Measurements from ENCODE around the gene SLC25A1.

The SLC25A1 gene

DNA sequence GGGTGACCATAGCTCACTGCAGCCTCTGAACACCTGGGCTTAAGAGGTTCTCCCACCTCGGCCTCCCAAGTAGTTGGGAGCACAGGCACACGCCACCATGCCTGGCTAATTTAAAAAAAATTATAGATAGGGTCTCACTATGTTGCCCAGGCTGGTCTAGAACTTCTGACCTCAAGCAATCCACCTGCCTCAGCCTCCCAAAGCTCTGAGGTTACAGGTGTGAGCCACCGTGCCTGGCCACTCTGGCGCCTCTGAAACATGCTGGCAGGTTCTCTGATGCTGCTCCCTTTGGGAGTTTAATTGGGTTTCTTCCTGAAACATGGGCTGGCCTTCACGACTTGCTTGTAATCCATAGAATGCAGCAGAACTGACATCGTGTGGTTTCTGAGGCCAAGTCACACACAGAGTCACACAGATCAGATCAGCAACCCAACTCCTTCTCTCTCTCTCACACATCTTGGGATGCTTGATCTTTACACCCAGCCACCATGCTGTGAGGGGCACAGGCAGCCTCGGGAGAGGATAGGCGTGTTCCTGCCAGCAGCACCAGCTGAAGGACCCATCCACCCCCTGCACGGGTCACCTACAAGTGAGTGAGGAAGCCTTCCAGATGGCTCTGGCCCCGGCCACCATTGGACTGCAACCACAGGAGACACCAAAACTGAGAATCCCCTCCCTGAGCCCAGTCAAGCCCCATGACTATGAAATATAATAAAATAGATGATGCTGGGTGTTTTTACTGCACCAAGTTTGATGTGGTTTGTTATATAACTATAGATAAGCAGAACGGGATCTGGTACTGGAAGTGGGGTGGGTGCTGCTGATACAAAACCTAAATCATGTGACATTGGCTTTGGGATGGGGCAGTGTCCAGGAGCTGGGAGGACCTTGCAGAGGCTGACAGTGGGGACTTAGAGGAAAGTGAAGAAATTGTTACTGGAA is 25.3 kb downstream of the SLC25A1 start:
- TF ChIP-seq, protein P1, sequence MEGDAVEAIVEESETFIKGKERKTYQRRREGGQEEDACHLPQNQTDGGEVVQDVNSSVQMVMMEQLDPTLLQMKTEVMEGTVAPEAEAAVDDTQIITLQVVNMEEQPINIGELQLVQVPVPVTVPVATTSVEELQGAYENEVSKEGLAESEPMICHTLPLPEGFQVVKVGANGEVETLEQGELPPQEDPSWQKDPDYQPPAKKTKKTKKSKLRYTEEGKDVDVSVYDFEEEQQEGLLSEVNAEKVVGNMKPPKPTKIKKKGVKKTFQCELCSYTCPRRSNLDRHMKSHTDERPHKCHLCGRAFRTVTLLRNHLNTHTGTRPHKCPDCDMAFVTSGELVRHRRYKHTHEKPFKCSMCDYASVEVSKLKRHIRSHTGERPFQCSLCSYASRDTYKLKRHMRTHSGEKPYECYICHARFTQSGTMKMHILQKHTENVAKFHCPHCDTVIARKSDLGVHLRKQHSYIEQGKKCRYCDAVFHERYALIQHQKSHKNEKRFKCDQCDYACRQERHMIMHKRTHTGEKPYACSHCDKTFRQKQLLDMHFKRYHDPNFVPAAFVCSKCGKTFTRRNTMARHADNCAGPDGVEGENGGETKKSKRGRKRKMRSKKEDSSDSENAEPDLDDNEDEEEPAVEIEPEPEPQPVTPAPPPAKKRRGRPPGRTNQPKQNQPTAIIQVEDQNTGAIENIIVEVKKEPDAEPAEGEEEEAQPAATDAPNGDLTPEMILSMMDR (IDR thresholded peaks at IDR 0.05; ENCODE audit: insufficient read depth, missing control alignments) = no peak
- no peak for FAIRE-seq
- no peak for DNase-seq (ENCODE audit: insufficient read length, low spot score)

DNA sequence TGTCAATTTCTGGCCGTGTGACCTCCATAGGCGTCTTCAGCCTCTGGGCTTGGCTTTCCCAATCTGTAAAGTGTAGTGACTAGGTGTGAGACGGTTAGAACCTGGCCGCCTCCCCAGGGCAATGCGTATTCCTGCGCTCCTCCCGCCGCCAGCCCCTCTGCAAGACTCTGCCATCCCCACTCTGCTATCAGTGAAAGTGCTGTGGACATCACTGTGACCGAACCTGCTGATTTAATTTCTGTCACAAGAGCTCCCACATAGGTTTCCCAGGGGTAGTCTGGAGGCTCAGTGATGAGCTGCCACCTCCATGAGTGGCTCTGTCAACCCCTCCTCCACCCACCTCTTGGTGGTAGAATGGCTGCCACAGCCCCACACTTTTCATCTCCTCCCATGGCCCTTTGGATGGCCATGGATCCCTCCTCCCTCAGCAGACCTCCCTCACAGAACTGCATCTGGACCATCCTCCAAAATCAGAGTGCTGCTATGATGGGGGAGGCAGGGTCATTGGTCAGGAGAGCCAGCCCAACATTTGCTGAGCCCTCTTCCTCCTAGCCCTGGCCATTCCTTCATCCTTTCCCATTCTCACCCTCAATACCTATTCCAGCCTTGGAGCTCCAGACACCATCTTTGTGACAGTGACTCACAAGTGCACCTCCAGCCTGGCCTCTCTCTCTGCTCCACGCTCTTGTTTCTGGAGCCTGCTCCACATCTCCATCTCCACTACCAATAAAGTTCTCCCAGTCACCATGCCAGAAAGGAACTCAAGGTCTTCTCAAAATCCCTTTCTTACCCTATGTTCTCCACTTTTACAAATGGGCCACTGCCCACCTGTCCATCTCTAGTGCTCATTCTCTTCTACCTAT is 27.0 kb downstream of the SLC25A1 start:
- DNase-seq (ENCODE audit: insufficient read length, low spot score) = no peak
- TF ChIP-seq, protein P1 (IDR thresholded peaks at IDR 0.05; ENCODE audit: insufficient read depth, missing control alignments) = no peak

GRCh38 chr22:19150482-19151328 is 27.8 kb downstream of the SLC25A1 start:
- FAIRE-seq (no peak), DNase-seq (ENCODE audit: insufficient read length, low spot score) (no peak)
- TF ChIP-seq, protein P1 (IDR thresholded peaks at IDR 0.05; ENCODE audit: insufficient read depth, missing control alignments) = no peak

More for the DNA sequence above, 27.0 kb downstream of the SLC25A1 start:
- no peak for FAIRE-seq

- TF ChIP-seq, protein P1 (IDR thresholded peaks at IDR 0.05; ENCODE audit: insufficient read depth, missing control alignments) = no peak
- FAIRE-seq = no peak
- no peak for DNase-seq (ENCODE audit: insufficient read length, low spot score)
Measured at GRCh38 chr22:19149991-19150390, 28.5 kb downstream of the SLC25A1 start, which contains the start of gene GSC2. Gene GSC2, minus strand, starts transcription at chr22:19150292. Its CDS starts 9 bp downstream, at chr22:19150283.

DNA sequence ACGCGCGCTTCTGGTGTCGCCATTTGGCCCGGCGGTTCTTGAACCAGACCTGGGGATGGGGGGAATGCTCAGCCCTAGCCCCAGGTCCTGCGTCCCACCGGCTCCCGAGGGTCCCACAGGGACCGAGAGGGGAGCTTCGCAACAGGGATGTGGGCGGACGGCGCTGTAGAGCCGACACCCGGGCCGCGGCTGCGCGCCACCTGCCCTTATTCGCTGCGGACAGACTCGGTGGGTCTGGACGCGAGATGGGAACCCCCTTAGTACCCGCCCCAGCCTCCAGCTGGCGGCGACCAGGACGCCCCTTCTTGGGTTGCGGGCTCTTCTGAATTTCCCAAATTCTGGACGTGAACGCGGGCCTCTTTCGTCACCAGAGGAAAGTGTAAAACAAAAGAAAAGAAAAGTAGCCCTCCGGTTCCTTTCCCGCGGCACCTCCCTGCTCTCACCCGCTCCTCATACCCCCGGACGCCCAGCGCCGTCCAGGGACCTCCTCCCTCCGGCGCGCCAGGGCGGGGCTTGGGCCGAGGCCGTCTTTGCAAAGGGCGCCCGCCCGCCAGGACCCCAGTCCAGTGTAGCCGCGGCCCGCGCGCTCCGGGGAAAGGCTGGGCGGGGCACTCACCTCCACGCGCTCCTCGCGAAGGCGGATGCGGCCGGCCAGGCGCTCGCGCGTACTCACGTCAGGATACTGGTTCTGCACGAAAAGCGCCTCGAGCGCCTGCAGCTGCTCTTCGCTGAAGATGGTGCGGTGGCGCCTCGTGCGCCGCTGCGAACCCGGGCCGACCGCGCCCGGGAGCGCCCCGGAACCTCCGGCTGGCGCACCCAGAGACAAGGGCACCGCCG is 29.3 kb downstream of the SLC25A1 start:
- DNase-seq (ENCODE audit: insufficient read length, low spot score) (no peak), FAIRE-seq (no peak)
- TF ChIP-seq, protein P1 (IDR thresholded peaks at IDR 0.05; ENCODE audit: insufficient read depth, missing control alignments) = no peak
